Measurements from ENCODE around the gene ATXN7.

ATXN7 gene

DNA sequence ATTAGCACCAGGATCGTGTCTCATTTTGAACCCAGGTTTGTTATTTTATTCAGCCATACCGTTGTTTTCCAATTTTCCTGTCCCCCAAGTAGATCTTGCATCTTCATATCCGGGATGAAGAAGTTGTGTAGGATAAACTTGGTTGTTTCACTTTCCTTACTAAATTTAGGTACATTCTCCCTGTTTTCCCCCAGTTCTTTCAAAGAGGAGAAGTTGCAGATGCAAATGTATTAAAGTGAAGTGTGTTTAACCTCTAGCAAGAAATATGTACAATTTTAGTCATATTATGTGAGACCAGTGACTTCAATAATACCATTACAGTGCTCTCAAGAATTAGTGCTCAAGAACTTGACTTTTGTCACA lies 1.3 kb downstream of the ATXN7 start:
- DNase-seq (ENCODE audit: low spot score) = peak; percentile 28

GRCh38 chr3:63867225-63867624 lies 3.6 kb downstream of the ATXN7 start:
- no peak for DNase-seq (ENCODE audit: low spot score)

GRCh38 chr3:63869940-63870614 lies 6.4 kb downstream of the ATXN7 start:
- DNase-seq (ENCODE audit: low spot score) = no peak

GRCh38 chr3:63870615-63871005 lies 6.9 kb downstream of the ATXN7 start:
- DNase-seq (ENCODE audit: low spot score) = no peak

DNA sequence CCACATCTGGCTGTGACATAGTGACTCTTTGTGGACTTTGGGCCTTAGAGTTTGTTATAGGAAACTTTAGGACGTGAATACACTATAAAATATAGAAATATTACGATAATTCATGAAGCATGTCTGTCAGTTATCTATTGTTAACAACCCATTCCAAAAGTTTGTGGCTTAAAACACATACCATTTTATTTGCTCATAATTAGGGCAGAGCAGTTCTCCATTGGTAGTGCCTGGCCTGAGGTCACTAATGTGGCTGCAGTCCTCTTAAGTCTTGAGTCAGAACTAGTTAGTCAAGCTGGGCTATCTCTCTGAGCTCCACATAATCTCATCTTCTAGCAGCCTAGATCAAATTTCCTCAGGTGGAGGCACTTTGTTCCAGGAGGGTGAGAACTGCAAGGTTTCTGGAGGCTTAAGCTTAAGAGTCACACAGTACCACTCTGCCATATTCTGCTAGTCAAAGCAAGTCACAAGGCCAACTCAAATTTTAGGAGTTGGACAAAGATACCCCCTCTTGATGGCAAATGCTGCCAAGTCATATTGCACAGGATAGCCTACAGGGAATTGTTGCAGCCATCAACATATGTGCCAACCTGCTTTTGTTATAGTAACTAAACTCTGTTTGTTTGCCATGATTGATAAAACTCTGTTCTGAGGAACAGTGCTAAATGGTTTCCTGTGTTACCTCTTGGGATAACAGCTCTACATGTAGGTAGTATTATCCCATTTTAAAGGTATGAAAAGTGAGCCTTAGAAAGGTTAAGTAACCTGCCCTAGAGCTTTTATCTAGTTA lies 8.7 kb downstream of the ATXN7 start:
- DNase-seq (ENCODE audit: low spot score) = no peak

DNA sequence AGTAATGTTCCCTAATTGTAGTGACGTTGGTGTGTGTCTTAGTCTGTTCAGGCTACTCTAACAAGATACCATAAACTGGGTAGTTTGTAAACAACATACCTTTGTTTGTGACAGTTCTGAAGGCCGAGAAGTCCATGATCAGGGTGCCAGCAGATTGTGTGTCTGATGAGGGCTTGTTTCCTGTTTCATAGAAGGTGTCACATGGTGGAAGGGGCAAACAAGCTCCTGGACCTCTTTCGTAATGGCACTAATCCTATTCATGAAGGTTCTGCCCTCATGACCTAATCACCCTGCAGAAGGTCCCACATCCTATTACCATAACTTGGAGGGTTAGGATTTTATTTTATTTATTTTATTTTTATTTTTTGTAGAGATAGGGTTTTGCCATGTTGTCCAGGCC lies 11.1 kb downstream of the ATXN7 start:
- DNase-seq (ENCODE audit: low spot score) = no peak

- DNase-seq (ENCODE audit: low spot score) = no peak
Measured at GRCh38 chr3:63875510-63875909, 11.8 kb downstream of the ATXN7 start.

- no peak for DNase-seq (ENCODE audit: low spot score)
Measured at GRCh38 chr3:63876260-63876659, 12.6 kb downstream of the ATXN7 start.

DNA sequence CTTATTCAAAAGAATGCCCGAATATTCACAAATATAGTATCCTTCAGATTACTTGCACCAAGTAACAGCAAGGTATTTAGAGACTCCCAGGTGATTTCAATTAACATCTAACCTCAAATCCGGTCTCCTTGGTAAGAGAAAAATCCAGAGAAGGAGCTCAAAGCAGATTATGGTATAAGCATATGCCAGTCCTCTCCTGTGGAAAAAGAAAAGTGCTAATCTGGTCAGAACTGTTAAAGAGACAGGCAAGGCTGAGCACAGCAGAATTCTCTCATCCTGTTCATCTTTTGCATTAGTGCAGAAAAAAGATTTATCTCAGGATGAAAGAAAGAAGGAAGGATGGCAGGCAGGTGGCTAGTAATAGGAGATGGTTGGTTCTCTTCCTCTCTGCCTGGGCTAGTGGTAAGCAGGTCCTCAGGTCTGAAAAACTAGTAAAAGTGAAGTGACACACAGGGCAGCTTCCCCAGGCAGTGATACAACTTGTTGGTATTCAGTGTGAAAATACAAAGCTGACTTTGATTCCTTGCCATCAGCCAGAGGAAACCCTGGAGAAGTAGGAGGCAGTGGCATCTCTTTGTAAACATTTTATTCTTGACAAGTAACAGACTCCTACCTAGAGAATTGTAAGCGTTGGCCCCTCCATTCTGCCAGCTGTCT lies 14.2 kb downstream of the ATXN7 start:
- no peak for DNase-seq (ENCODE audit: low spot score)

GRCh38 chr3:63878394-63879060 lies 14.9 kb downstream of the ATXN7 start:
- no peak for DNase-seq (ENCODE audit: low spot score)

GRCh38 chr3:63880653-63881052 lies 17.0 kb downstream of the ATXN7 start:
- DNase-seq (ENCODE audit: low spot score) = no peak

DNA sequence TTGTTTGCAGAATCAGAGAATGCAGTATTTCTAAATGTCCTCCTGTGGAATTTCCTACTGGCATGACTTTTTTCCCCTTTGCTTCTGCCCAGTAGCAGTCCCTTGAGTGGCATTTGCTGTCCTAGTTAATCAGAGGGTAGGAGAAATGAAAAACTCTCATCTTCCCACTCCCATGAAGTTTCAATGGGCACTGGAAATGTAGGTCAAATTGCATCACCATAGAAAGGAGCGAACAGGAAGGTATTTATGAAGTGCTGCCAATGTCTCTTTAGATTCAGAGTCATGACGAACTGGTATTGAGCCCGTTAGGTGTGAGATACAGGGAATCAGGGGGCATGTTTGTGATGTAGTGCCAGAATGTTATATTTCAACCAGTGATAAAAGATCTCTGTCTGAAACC lies 23.2 kb downstream of the ATXN7 start:
- no peak for DNase-seq (ENCODE audit: low spot score)

- DNase-seq (ENCODE audit: low spot score) = no peak
Measured at GRCh38 chr3:63891518-63891917, 27.9 kb downstream of the ATXN7 start.

- DNase-seq (ENCODE audit: low spot score) = no peak
Measured at GRCh38 chr3:63892773-63893352, 29.2 kb downstream of the ATXN7 start.

GRCh38 chr3:63895422-63896189 lies 31.9 kb downstream of the ATXN7 start:
- DNase-seq (ENCODE audit: low spot score) = no peak

DNA sequence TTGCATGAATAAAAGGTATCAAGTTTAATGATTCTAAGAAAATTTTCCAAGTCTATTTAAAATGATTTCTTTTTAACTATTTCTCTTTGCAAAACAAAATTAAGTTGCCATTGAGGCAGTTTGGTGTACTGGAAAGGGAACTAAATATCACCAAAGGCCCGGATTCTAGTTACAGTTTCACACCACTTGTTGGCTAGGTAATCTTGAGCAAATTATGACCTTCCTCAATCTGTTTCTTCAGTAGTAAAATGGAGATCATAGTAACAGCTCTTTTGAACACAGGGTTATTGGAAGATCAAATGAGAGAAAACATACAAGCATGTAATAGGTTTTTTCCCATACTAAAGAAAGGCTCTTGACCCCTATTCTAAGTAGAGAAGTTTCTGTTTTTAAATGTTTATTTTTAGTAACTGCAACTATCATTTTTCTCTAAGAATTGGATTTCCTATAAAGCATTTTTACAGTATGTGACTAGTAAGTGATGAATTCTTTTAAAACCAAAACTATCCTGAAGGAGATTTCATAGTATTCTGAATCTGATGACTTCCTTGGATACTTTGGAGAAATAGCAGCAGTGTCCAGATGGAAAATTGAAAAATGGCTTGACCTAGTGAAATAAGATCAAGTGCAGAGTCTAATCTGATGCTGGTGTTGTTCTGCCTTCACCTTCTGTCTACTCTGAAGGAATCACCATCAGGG lies 32.8 kb downstream of the ATXN7 start:
- DNase-seq (ENCODE audit: low spot score) = no peak

DNA sequence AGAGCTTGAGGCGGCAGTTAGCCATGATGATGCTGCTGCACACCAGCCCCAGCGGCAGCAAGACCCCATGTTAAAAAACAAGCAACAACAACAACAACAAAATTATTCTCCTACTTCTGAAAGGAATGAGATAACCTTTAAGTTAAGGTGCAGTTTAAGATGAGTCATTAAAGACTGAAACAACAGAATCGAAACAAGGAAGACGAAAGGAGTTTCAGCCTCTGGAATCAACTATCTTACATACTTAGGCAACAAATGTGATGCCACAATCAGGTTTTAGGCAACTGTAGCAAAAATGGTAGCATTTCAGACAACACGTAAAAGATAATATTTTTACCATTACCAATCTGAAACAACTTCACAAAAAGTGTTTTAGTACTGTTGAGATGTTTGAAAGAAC lies 36.3 kb downstream of the ATXN7 start:
- DNase-seq (ENCODE audit: low spot score) = no peak

- DNase-seq (ENCODE audit: low spot score) = peak; percentile 29
Measured at GRCh38 chr3:63900459-63900858, 36.8 kb downstream of the ATXN7 start.

DNA sequence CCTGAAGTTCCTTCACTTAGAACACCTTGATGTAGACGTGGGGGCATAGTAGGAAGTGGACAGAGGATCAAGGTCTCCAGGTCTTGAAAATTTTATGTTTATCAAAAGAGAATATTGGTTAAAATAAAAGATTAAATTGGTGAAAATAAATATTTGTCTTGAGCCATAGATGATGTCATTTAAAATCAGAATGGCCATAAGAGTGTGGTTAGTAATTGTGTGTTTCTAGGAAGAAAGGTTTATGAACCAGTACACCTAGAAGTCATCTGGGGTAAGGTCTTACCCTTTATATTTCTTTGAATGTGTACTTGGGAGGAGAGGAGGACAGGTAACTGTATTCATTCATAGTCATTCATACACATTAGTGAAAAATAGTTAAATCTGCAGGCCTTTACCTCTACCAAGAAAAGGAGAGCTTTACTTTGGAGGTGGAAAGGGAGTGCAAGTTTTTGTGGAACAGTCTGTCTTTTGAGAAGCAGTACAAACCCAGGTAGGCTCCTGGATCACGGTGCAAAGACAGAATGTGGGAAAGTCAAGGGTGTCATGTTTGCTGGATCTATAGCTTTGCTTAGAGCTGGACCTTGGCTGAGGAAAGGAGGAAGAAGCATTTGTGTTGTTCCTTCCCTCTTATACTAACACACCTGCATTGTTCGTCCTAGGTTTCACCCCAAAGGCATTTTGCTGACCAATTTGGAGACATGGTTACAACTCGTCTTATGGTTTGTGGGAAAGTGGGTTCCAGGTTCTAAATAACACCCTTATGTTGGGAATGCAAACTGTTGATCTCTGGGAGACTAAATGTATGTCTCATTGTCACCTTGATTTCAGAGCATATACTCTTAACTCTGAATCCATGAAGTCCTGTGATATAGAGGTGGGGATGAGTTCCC lies 42.3 kb downstream of the ATXN7 start:
- DNase-seq (ENCODE audit: low spot score) = no peak
